Activated T-helper 2 cell treated with anti-CD3 and anti-CD28 coated beads, Interferon-gamma antibody, Interleukin-2, Interleukin-4, amounts not matched to agents 10 μg/mL and 5 μg/mL and 100 μg/mL, durations not matched to agents 14 hours and 24 hours and 36 hours (primary cell): ENCODE data around the gene LRRN2. TPM values are rescaled to one million over a fixed set of nuclear protein-coding genes. Genes with fewer than 3 reads are reported as not detected.
"Not testable (repeated sequence)": the region's sequence is repeated elsewhere in the genome, so short reads cannot be mapped to it uniquely, and the experiment has no call there.

ENCODE experiments used
- DNase-seq: peaks from one replicate; pipeline ENCODE4 v3.0.0; 2021; ENCODE audit warnings: low spot score
- H3K27ac Mint-ChIP-seq: one replicate; pipeline ENCODE4 v1.8.0; 2021; ENCODE audit warnings: mixed read lengths
- H3K27me3 Mint-ChIP-seq: one replicate; pipeline ENCODE4 v1.8.0; 2021; ENCODE audit warnings: low read depth, mixed read lengths
- H3K36me3 Mint-ChIP-seq: one replicate; pipeline ENCODE4 v1.8.0; 2021; ENCODE audit warnings: low read depth, mixed read lengths
- H3K4me1 Mint-ChIP-seq: one replicate; pipeline ENCODE4 v1.8.0; 2021; ENCODE audit warnings: low read depth, mixed read lengths
- H3K4me3 Mint-ChIP-seq: one replicate; pipeline ENCODE4 v1.8.0; 2021; ENCODE audit warnings: low read depth, mild to moderate bottlenecking, moderate library complexity, mixed read lengths
- H3K9me3 Mint-ChIP-seq: one replicate; pipeline ENCODE4 v1.8.0; 2021; ENCODE audit warnings: mixed read lengths
- intact Hi-C: fragments of 100-400 bp; cut with micrococcal nuclease; formaldehyde crosslinking; loops from one replicate; pipeline ENCODE4 v1.15.1; 2023
- total RNA-seq: library from RNA; stranded (reverse); gene quantifications from 2 replicates; pipeline ENCODE4 v1.2.3, GENCODE V29; 2022

The LRRN2 gene
- total RNA-seq, 1 donor from 2014 or later, result not detected

GRCh38 chr1:204645251-204645650 lies 40.3 kb downstream of the LRRN2 start:
- peaks cover 4% of the 10 kb centered on the region for H3K4me1 Mint-ChIP-seq
- no peaks in the 10 kb centered on the region for H3K36me3 Mint-ChIP-seq
- no peak overlapping the region for H3K27ac Mint-ChIP-seq
- no peak overlapping the region for H3K4me3 Mint-ChIP-seq
- no peaks in the 10 kb centered on the region for H3K9me3 Mint-ChIP-seq
- peaks cover 20% of the 10 kb centered on the region for H3K27me3 Mint-ChIP-seq
- intact Hi-C loops, result no loop called here
- DNase-seq, result no peak

- no peaks in the 10 kb centered on the region for H3K9me3 Mint-ChIP-seq
- DNase-seq, result no peak
- peaks cover 4% of the 10 kb centered on the region for H3K4me1 Mint-ChIP-seq
- H3K27me3 Mint-ChIP-seq, result peaks cover 20% of the 10 kb centered on the region
- intact Hi-C loops, result no loop called here
- H3K36me3 Mint-ChIP-seq, result no peaks in the 10 kb centered on the region
- no peak overlapping the region for H3K27ac Mint-ChIP-seq
- no peak overlapping the region for H3K4me3 Mint-ChIP-seq
Observed at GRCh38 chr1:204643503-204643902, 42.0 kb downstream of the LRRN2 start.

GRCh38 chr1:204641936-204642335 lies 43.6 kb downstream of the LRRN2 start:
- no peak for DNase-seq
- intact Hi-C loops, result no loop called here
- H3K27ac Mint-ChIP-seq, result no peak overlapping the region
- peaks cover 20% of the 10 kb centered on the region for H3K27me3 Mint-ChIP-seq
- H3K9me3 Mint-ChIP-seq, result no peaks in the 10 kb centered on the region
- H3K36me3 Mint-ChIP-seq, result no peaks in the 10 kb centered on the region
- no peak overlapping the region for H3K4me3 Mint-ChIP-seq
- no peaks in the 10 kb centered on the region for H3K4me1 Mint-ChIP-seq

- Mint-ChIP-seq H3K4me3 (no peak overlapping the region), H3K36me3 (no peaks in the 10 kb centered on the region), H3K4me1 (no peaks in the 10 kb centered on the region), H3K9me3 (no peaks in the 10 kb centered on the region), H3K27me3 (peaks cover 22% of the 10 kb centered on the region), H3K27ac (no peak overlapping the region)
- no peak for DNase-seq
- intact Hi-C loops, result no loop called here
Observed at GRCh38 chr1:204641455-204641854, 44.1 kb downstream of the LRRN2 start.

GRCh38 chr1:204640578-204640977 lies 45.0 kb downstream of the LRRN2 start:
- no peaks in the 10 kb centered on the region for H3K36me3 Mint-ChIP-seq
- intact Hi-C loops, result no loop called here

GRCh38 chr1:204634260-204634910 lies 51.2 kb downstream of the LRRN2 start:
- H3K4me1 Mint-ChIP-seq, result no peaks in the 10 kb centered on the region
- H3K27ac Mint-ChIP-seq, result no peak overlapping the region
- no peak overlapping the region for H3K4me3 Mint-ChIP-seq
- intact Hi-C loops, result no loop called here
- H3K27me3 Mint-ChIP-seq, result peaks cover 6% of the 10 kb centered on the region
- H3K36me3 Mint-ChIP-seq, result no peaks in the 10 kb centered on the region
- H3K9me3 Mint-ChIP-seq, result no peaks in the 10 kb centered on the region
- DNase-seq, result no peak

More at GRCh38 chr1:204640578-204640977, 45.0 kb downstream of the LRRN2 start:
- DNase-seq, result no peak
- Mint-ChIP-seq H3K9me3 (no peaks in the 10 kb centered on the region), H3K27me3 (peaks cover 18% of the 10 kb centered on the region), H3K4me1 (no peaks in the 10 kb centered on the region), H3K4me3 (no peak overlapping the region), H3K27ac (no peak overlapping the region)

- no peak overlapping the region for H3K27ac Mint-ChIP-seq
- intact Hi-C loops, result no loop called here
- no peak overlapping the region for H3K4me3 Mint-ChIP-seq
- H3K9me3 Mint-ChIP-seq, result no peaks in the 10 kb centered on the region
- DNase-seq, result no peak
- peaks cover 6% of the 10 kb centered on the region for H3K27me3 Mint-ChIP-seq
- no peaks in the 10 kb centered on the region for H3K36me3 Mint-ChIP-seq
- H3K4me1 Mint-ChIP-seq, result no peaks in the 10 kb centered on the region
Observed at GRCh38 chr1:204633665-204634064, 51.9 kb downstream of the LRRN2 start.

- Mint-ChIP-seq H3K9me3 (no peaks in the 10 kb centered on the region), H3K4me3 (no peak overlapping the region), H3K36me3 (no peaks in the 10 kb centered on the region), H3K4me1 (no peaks in the 10 kb centered on the region), H3K27me3 (peaks cover 2% of the 10 kb centered on the region), H3K27ac (no peak overlapping the region)
- intact Hi-C loops, result no loop called here
- DNase-seq, result no peak
Observed at GRCh38 chr1:204630132-204630905, 55.2 kb downstream of the LRRN2 start.

GRCh38 chr1:204629459-204629858 lies 56.1 kb downstream of the LRRN2 start:
- H3K4me1 Mint-ChIP-seq, H3K27me3 Mint-ChIP-seq, intact Hi-C loops, H3K27ac Mint-ChIP-seq, DNase-seq, H3K4me3 Mint-ChIP-seq, H3K36me3 Mint-ChIP-seq, H3K9me3 Mint-ChIP-seq: not testable (repeated sequence)

GRCh38 chr1:204628868-204629267 lies 56.7 kb downstream of the LRRN2 start:
- intact Hi-C loops, result no loop called here
- H3K4me1 Mint-ChIP-seq, result no peaks in the 10 kb centered on the region

GRCh38 chr1:204627436-204627835 lies 58.1 kb downstream of the LRRN2 start:
- H3K27ac Mint-ChIP-seq, result no peak overlapping the region
- intact Hi-C loops, result no loop called here
- DNase-seq, result no peak
- peaks cover 2% of the 10 kb centered on the region for H3K27me3 Mint-ChIP-seq
- H3K4me3 Mint-ChIP-seq, result no peak overlapping the region
- H3K4me1 Mint-ChIP-seq, result no peaks in the 10 kb centered on the region
- no peaks in the 10 kb centered on the region for H3K36me3 Mint-ChIP-seq
- no peaks in the 10 kb centered on the region for H3K9me3 Mint-ChIP-seq

More at GRCh38 chr1:204628868-204629267, 56.7 kb downstream of the LRRN2 start:
- Mint-ChIP-seq H3K36me3 (no peaks in the 10 kb centered on the region), H3K9me3 (no peaks in the 10 kb centered on the region), H3K27me3 (peaks cover 2% of the 10 kb centered on the region), H3K4me3 (no peak overlapping the region), H3K27ac (no peak overlapping the region)
- DNase-seq, result no peak

GRCh38 chr1:204626381-204626780 lies 59.2 kb downstream of the LRRN2 start:
- peaks cover 2% of the 10 kb centered on the region for H3K27me3 Mint-ChIP-seq
- H3K4me3 Mint-ChIP-seq, result no peak overlapping the region
- no peaks in the 10 kb centered on the region for H3K9me3 Mint-ChIP-seq
- intact Hi-C loops, result no loop called here
- H3K4me1 Mint-ChIP-seq, result no peaks in the 10 kb centered on the region
- no peak overlapping the region for H3K27ac Mint-ChIP-seq
- DNase-seq, result no peak
- H3K36me3 Mint-ChIP-seq, result no peaks in the 10 kb centered on the region

- Mint-ChIP-seq H3K27me3 (no peaks in the 10 kb centered on the region), H3K36me3 (no peaks in the 10 kb centered on the region), H3K4me1 (no peaks in the 10 kb centered on the region), H3K9me3 (no peaks in the 10 kb centered on the region), H3K27ac (no peak overlapping the region), H3K4me3 (no peak overlapping the region)
- DNase-seq, result no peak
- intact Hi-C loops, result no loop called here
Observed at GRCh38 chr1:204624631-204625216, 60.8 kb downstream of the LRRN2 start.
